ENCODE data around the gene RNU2-1.

DNA sequence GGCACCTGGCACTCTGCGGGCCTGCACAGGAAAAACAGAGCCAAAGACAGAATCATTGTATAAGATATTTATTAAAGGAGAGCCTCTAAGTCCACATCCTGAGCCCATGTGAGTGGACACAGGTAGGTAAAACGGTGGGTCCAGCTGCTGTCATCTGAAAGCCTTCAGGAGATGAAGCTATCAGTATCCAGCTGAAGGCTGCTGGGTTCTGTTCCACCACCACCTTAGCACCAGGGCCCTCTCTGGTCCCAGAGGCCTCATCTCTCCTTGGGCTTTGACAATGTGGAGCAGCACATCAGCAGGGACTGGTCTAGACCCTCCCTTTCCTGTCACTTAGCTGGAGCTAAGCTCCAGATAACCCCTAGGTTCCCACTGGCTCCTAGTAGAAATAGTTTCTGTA lies 14.8 kb downstream of the RNU2-1 start:
- TF ChIP-seq CTCF (IDR thresholded peaks at IDR 0.05): no peak
- no peak for TF ChIP-seq POLR2A (IDR thresholded peaks at IDR 0.05)

Measured in testis (tissue), 2 donors.